ENCODE measurements around the gene NR2C2. TPM values are rescaled to one million over a fixed set of nuclear protein-coding genes. Genes with fewer than 3 reads are reported as not detected.
"Not testable (repeated sequence)": the region's sequence is repeated elsewhere in the genome, so short reads cannot be mapped to it uniquely, and the experiment has no call there.

The NR2C2 gene
- total and polyA plus RNA-seq, 2 donors (not counting 1 experiment from before 2014, with no cell fraction given), result 22.8 to 96.9 TPM

DNA sequence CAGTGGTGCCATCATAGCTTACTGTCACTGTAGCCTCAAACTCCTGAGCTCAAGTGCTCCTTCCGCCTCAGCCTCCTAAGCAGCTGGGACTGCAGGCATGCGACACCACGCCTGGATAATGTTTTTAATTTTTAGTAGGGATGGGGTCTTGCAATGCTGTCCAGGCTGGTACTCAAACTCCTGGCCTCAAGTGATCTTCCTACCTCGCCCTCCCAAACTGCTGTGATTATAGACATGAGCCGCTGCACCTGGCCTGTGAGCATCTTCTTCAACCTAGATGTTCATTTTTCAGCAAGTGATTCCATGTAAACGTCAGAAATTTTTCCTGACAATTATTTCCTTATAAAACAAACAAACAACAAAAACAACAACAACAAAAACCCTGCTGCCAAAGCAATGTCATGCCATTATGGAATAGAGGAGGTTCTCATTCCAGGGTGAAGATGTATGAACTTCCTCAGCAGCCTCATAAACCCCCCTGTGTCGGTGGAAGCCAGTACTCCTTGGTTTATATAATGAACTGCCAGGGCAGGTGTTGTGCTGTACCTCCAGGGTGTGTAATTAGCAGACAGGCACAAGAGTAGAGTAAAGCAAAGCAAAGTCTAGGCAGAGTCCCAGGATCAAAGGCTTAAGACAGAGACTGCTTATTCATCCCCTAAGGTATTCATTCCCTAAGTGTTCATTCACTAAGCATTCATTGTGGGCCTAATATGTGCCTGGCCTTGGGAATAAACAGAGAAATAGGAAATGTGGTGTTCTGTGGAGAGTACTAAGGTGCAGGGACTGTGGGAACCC, 44.6 kb downstream of the NR2C2 start:
- Mint-ChIP-seq H3K4me3 (no peak overlapping the region), H3K27ac (no peak overlapping the region), H3K27me3 (no peaks in the 10 kb centered on the region), H3K9me3 (ENCODE audit: insufficient read depth) (no peaks in the 10 kb centered on the region), H3K4me1 (peaks cover 51% of the 10 kb centered on the region)
- no peak overlapping the region for H3K4me3 ChIP-seq (ENCODE audit: control extremely low read depth in 1 of 5, extremely low read depth in 1 of 5, insufficient read depth in 1 of 5, low read depth in 2 of 5, low read length in 4 of 5)
- 100% methylated on average over 4 of the region's 7 CpGs for WGBS (ENCODE audit: insufficient coverage)
- no peak for DNase-seq
- H3K79me2 ChIP-seq (ENCODE audit: control insufficient read depth, insufficient read depth, low read length), result peaks cover 76% of the 10 kb centered on the region
- CTCF ChIA-PET, result interaction anchor here (0.5 kb wide), 1 partner anchor 1084 kb away, joined by 3 read pairs; no protein-coding TSS in a partner anchor
- peaks cover 12% of the 10 kb centered on the region for H4K20me1 ChIP-seq (ENCODE audit: control insufficient read depth, insufficient read depth, low read length, poor library complexity, severe bottlenecking)
- no peak overlapping the region for H2AFZ ChIP-seq (ENCODE audit: insufficient read depth, low read depth, low read length, poor library complexity, severe bottlenecking)
- no peaks in the 10 kb centered on the region for H3K27me3 ChIP-seq (replicated peaks in 1 of 4; ENCODE audit: control extremely low read depth in 1 of 4, control insufficient read depth in 3 of 4, insufficient read depth in 4 of 4, low read length in 3 of 4)
- no peak overlapping the region for H3K4me2 ChIP-seq (replicated peaks; ENCODE audit: low read depth, low read length, poor library complexity, severe bottlenecking)
- no peaks in the 10 kb centered on the region for H3K36me3 ChIP-seq (replicated peaks in 1 of 2; ENCODE audit: control extremely low read depth in 1 of 2, control insufficient read depth in 1 of 2, extremely low read depth in 1 of 2, insufficient read depth in 2 of 2, low read length in 1 of 2)
- H3K4me1 ChIP-seq (ENCODE audit: control insufficient read depth in 2 of 2, insufficient read depth in 2 of 2, low read length in 2 of 2), result peaks cover 17 to 23% of the 10 kb centered on the region in 2 donors
- TF ChIP-seq EZH2 (IDR thresholded peaks at IDR 0.05; ENCODE audit: borderline replicate concordance, insufficient read depth, low read depth, low read length, poor library complexity, severe bottlenecking), result no peak
- TF ChIP-seq, protein P1, sequence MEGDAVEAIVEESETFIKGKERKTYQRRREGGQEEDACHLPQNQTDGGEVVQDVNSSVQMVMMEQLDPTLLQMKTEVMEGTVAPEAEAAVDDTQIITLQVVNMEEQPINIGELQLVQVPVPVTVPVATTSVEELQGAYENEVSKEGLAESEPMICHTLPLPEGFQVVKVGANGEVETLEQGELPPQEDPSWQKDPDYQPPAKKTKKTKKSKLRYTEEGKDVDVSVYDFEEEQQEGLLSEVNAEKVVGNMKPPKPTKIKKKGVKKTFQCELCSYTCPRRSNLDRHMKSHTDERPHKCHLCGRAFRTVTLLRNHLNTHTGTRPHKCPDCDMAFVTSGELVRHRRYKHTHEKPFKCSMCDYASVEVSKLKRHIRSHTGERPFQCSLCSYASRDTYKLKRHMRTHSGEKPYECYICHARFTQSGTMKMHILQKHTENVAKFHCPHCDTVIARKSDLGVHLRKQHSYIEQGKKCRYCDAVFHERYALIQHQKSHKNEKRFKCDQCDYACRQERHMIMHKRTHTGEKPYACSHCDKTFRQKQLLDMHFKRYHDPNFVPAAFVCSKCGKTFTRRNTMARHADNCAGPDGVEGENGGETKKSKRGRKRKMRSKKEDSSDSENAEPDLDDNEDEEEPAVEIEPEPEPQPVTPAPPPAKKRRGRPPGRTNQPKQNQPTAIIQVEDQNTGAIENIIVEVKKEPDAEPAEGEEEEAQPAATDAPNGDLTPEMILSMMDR (IDR thresholded peaks at IDR 0.05), result no peak
- POLR2A ChIA-PET, result no interaction called here
- peak overlapping the region in 1 of 2 donors; percentile 18 for H3K27ac ChIP-seq (ENCODE audit: low read length in 2 of 2)
- no peak for ATAC-seq (ENCODE audit: low read depth)
- no peak overlapping the region for H3K9ac ChIP-seq (ENCODE audit: low read length)
- intact Hi-C loops (cut with micrococcal nuclease), result no loop called here
- H3K9me3 ChIP-seq (ENCODE audit: control extremely low read depth in 1 of 3, control insufficient read depth in 2 of 3, insufficient read depth in 1 of 3, low read length in 2 of 3), result no peaks in the 10 kb centered on the region

DNA sequence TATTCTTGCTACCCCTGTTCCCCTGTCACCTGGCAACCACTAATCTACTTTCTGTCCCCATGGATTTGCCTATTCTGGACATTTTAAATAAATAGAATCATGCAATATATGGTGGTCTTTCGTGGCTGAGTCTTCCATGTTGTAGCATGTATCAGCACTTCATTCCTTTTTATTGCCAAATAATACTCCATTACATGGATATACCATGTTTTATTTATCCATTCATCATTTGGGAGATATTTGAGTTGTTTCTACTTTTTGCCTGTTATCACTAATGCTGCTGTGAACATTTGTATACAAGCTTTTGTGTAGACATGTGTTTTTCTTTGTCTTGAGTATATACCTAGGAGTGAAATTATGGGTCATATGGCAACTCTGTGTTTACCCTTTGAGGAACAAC, 50.6 kb downstream of the NR2C2 start:
- Histone ChIP-seq H3K4me1 (ENCODE audit: control insufficient read depth in 2 of 2, insufficient read depth in 2 of 2, low read length in 2 of 2) (peaks cover 0 to 3% of the 10 kb centered on the region in 2 donors), H3K4me3 (ENCODE audit: control extremely low read depth in 1 of 5, extremely low read depth in 1 of 5, insufficient read depth in 1 of 5, low read depth in 2 of 5, low read length in 4 of 5) (no peak overlapping the region), H3K9ac (ENCODE audit: low read length) (no peak overlapping the region), H3K27me3 (replicated peaks in 1 of 4; ENCODE audit: control extremely low read depth in 1 of 4, control insufficient read depth in 3 of 4, insufficient read depth in 4 of 4, low read length in 3 of 4) (no peaks in the 10 kb centered on the region), H3K79me2 (ENCODE audit: control insufficient read depth, insufficient read depth, low read length) (peaks cover 64% of the 10 kb centered on the region), H3K9me3 (ENCODE audit: control extremely low read depth in 1 of 3, control insufficient read depth in 2 of 3, insufficient read depth in 1 of 3, low read length in 2 of 3) (no peaks in the 10 kb centered on the region), H4K20me1 (ENCODE audit: control insufficient read depth, insufficient read depth, low read length, poor library complexity, severe bottlenecking) (no peaks in the 10 kb centered on the region), H3K4me2 (replicated peaks; ENCODE audit: low read depth, low read length, poor library complexity, severe bottlenecking) (no peak overlapping the region), H3K36me3 (replicated peaks in 1 of 2; ENCODE audit: control extremely low read depth in 1 of 2, control insufficient read depth in 1 of 2, extremely low read depth in 1 of 2, insufficient read depth in 2 of 2, low read length in 1 of 2) (peaks cover 0 to 1% of the 10 kb centered on the region in 2 experiments), H2AFZ (ENCODE audit: insufficient read depth, low read depth, low read length, poor library complexity, severe bottlenecking) (no peak overlapping the region), H3K27ac (ENCODE audit: low read length in 2 of 2) (no peak overlapping the region)
- WGBS (ENCODE audit: insufficient coverage), result no CpG with 5 or more reads among the region's 1 CpG
- CTCF ChIA-PET, result no interaction called here
- TF ChIP-seq, protein P1 (IDR thresholded peaks at IDR 0.05), result no peak
- no peak for TF ChIP-seq EZH2 (IDR thresholded peaks at IDR 0.05; ENCODE audit: borderline replicate concordance, insufficient read depth, low read depth, low read length, poor library complexity, severe bottlenecking)
- H3K9me3 Mint-ChIP-seq (ENCODE audit: insufficient read depth), result peaks cover 2% of the 10 kb centered on the region
- intact Hi-C loops (cut with micrococcal nuclease), result no loop called here
- H3K4me3 Mint-ChIP-seq, result no peak overlapping the region
- peaks cover 32% of the 10 kb centered on the region for H3K4me1 Mint-ChIP-seq
- no peak overlapping the region for H3K27ac Mint-ChIP-seq
- H3K27me3 Mint-ChIP-seq, result no peaks in the 10 kb centered on the region
- no peak for DNase-seq
- POLR2A ChIA-PET, result no interaction called here
- ATAC-seq (ENCODE audit: low read depth), result no peak

- not testable (repeated sequence) for H3K27ac ChIP-seq (ENCODE audit: low read length in 2 of 2)
- WGBS (ENCODE audit: insufficient coverage), result 50% methylated on average over 1 of the region's 6 CpGs
- H3K79me2 ChIP-seq (ENCODE audit: control insufficient read depth, insufficient read depth, low read length), result peaks cover 74% of the 10 kb centered on the region
These were observed 51.8 kb downstream of the NR2C2 start for GRCh38 chr3:14999182-14999581.

More at GRCh38 chr3:14999182-14999581, 51.8 kb downstream of the NR2C2 start:
- intact Hi-C loops (cut with micrococcal nuclease); H4K20me1 ChIP-seq (ENCODE audit: control insufficient read depth, insufficient read depth, low read length, poor library complexity, severe bottlenecking); H3K4me1 ChIP-seq (ENCODE audit: control insufficient read depth in 2 of 2, insufficient read depth in 2 of 2, low read length in 2 of 2); H3K4me2 ChIP-seq (replicated peaks; ENCODE audit: low read depth, low read length, poor library complexity, severe bottlenecking); H3K27me3 ChIP-seq (replicated peaks in 1 of 4; ENCODE audit: control extremely low read depth in 1 of 4, control insufficient read depth in 3 of 4, insufficient read depth in 4 of 4, low read length in 3 of 4); H3K9me3 ChIP-seq (ENCODE audit: control extremely low read depth in 1 of 3, control insufficient read depth in 2 of 3, insufficient read depth in 1 of 3, low read length in 2 of 3); DNase-seq; ATAC-seq (ENCODE audit: low read depth); H2AFZ ChIP-seq (ENCODE audit: insufficient read depth, low read depth, low read length, poor library complexity, severe bottlenecking); H3K4me3 ChIP-seq (ENCODE audit: control extremely low read depth in 1 of 5, extremely low read depth in 1 of 5, insufficient read depth in 1 of 5, low read depth in 2 of 5, low read length in 4 of 5); H3K27ac Mint-ChIP-seq; H3K27me3 Mint-ChIP-seq; H3K36me3 ChIP-seq (replicated peaks in 1 of 2; ENCODE audit: control extremely low read depth in 1 of 2, control insufficient read depth in 1 of 2, extremely low read depth in 1 of 2, insufficient read depth in 2 of 2, low read length in 1 of 2); POLR2A ChIA-PET; CTCF ChIA-PET; H3K9ac ChIP-seq (ENCODE audit: low read length); H3K9me3 Mint-ChIP-seq (ENCODE audit: insufficient read depth); H3K4me3 Mint-ChIP-seq: not testable (repeated sequence)
- peaks cover 35% of the 10 kb centered on the region for H3K4me1 Mint-ChIP-seq

Measured in B cell (primary cell).